ENCODE results near the gene ERLIN1.
"Not testable (repeated sequence)": the region's sequence is repeated elsewhere in the genome, so short reads cannot be mapped to it uniquely, and the experiment has no call there.

The ERLIN1 gene

GRCh38 chr10:100131571-100131970, 54.3 kb downstream of the ERLIN1 start:
- DNase-seq, result no peak

DNA sequence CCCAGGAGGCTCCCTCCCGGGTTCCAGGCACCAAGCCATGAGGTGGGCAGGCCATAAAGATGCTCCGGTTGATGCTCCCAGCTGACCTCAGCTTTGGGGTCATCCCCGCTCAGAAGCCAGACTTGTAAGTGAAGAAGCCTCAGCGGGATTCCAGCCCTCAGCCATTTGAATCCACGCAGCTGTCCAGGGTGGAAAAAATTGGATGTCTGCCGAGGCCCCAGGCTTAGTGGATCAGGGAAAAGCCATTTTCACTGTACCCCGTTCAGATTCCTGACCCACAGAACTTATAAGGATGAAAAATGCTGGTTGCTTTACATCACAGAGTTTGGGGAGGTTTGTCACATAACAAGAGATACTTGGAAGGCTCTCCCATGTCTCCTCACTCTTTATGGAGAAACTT, 55.0 kb downstream of the ERLIN1 start:
- DNase-seq, result no peak

GRCh38 chr10:100129424-100129823, 56.4 kb downstream of the ERLIN1 start:
- DNase-seq, result no peak

DNA sequence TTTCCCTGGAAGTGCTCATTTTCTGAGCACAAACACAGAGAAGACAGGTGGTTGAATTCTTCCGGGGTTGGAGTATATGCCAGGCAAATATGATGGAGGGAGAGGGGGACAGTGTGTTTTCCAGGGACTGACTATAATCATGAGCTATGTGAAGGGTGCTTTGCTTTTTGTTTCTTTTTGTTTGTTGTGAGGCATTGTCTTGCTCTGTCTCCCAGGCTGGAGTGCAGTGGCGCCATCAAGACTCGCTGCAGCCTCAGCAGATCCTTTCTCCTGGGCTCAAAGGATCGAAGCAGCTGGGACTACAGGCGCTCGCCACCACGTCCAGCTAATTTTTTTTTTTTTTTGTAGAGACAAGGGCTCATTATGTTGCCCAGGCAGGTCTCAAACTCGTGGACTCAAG, 56.9 kb downstream of the ERLIN1 start:
- no peak for DNase-seq

DNA sequence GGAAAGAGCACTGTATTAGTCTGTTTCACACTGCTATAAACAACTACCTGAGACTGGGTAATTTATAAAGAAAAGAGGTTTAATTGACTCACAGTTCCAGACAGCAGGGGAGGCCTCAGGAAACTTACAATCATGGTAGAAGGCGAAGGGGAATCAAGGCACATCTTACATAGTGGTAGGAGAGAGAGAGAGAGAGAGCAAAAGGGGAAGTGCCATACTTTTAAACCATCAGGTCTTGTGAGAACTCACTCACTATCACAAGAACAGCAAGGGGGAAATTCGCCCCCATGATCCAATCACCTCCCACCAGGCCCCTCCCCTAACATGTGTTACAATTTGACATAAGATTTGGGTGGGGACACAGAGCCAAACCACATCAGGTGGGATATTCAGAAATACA, 60.5 kb downstream of the ERLIN1 start:
- DNase-seq, result not testable (repeated sequence)

- DNase-seq, result no peak
Measured at GRCh38 chr10:100124097-100124496, 61.7 kb downstream of the ERLIN1 start.

DNA sequence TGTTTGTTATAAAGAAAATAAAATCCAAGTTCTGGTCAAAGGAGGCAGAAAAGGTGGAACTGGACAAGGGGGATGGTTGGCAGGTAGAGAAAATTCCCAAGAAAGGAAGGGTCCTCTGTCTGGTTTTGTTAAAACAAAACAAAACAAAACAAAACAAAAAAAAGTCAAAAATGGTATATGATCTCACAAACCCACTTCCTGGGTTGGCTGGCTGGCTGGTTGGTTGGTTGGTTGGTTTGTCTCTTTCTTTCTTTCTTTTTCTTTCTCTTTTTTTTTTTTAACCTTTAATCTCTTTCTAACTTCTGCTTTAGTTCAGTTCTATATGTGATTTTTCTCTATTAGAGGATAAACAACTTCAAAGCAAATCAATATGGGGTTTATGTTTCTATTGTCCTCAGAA, 63.0 kb downstream of the ERLIN1 start:
- DNase-seq, result no peak

GRCh38 chr10:100120550-100120949, 65.3 kb downstream of the ERLIN1 start:
- DNase-seq, result no peak

- DNase-seq, result no peak
Measured at GRCh38 chr10:100119726-100120125, 66.1 kb downstream of the ERLIN1 start.

DNA sequence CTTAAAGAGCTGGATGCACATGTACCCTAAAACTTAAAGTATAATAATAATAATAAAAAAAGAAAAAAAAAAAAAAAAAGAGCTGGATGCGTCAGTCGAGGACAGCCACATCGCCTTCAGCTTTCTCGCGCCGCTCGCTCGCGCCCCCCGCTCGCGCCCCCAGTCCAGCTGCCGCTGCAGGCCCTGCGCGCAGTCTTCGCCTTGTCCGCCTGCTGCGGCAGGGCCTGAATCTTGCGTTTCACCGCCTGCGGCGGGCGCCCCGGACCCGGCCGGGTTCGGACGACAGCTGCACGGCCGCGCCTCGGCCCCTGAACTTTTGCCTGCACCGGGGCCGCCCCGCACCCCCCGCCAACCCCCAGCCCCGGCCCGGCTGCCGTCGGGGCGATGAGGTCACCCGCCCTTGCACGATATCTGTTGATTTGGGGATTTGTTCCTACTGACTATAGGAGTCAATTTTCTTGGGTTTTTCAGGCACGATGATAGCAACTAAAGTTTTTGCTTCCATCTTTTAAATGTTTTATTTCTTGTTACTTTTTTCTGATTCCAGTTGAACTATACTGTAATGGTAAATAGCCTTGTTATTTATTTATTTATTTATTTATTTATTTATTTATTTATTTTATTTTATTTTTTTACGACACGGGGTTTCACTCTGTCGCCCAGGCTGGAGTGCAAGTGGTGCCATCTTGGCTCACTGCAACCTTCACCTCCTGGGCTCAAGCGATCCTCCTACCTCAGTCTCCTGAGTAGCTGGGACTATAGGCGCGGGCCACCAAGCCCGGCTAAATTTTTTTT, 70.7 kb downstream of the ERLIN1 start:
- no peak for DNase-seq

GRCh38 chr10:100114460-100114859, 71.4 kb downstream of the ERLIN1 start:
- DNase-seq, result no peak

GRCh38 chr10:100109670-100110069, 76.2 kb downstream of the ERLIN1 start:
- no peak for DNase-seq

- DNase-seq, result no peak
Measured at GRCh38 chr10:100106865-100107264, 79.0 kb downstream of the ERLIN1 start.

GRCh38 chr10:100104300-100104699, 81.5 kb downstream of the ERLIN1 start:
- no peak for DNase-seq

- DNase-seq, result no peak
Measured at GRCh38 chr10:100103581-100103980, 82.2 kb downstream of the ERLIN1 start.

GRCh38 chr10:100101192-100102076, 84.4 kb downstream of the ERLIN1 start:
- no peak for DNase-seq

DNA sequence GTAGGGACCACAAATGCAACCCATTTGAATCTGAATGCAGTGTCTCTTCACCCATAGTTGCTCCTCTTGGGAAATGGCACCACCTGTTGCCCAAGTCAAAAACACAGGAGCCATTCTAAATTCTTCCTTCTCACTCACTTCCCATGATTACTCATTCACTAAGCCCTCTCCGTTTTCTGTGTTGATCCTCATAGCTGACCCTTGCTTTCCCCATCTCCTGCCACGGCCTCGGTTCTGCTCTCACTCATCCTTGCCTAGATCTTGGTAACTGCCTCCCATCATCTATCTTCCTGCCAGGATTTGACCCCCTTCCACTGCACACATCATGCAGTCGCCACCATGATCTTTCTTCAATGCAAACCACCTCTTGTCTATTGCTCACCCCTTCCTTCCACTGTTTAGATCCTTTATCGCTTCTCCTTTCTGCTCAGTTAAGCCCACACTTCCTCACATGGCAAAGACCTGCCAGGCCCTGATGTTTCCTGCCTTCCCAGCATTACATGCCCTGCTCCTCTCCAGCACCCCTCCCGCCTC, 85.1 kb downstream of the ERLIN1 start:
- DNase-seq, result no peak
